HCT116 (cell line): ENCODE measurements around the gene HSF2BP. TPM values are rescaled to one million over a fixed set of nuclear protein-coding genes. Genes with fewer than 3 reads are reported as not detected.

ENCODE experiments used
- ATAC-seq: fragments of 200-7000 bp; cut with Tn5 transposase; 2 replicates; pipeline ENCODE4 v1.9.1; 2020; ENCODE audit warnings: mild to moderate bottlenecking, moderate library complexity
- BruUV-seq: library from RNA; stranded (reverse); fragments of 400-500 nt; replicated peaks from 2 replicates; lab custom pipeline; 2021; lab: Mats Ljungman, UMichigan
- CTCF ChIA-PET: fragments of 300-600 bp; sonication (Branson Sonifier 250); formaldehyde crosslinking; loops from one replicate; lab custom pipeline; 2021; ENCODE audit warnings: antibody characterized with exemption; lab: Charles Lee
- POLR2A ChIA-PET: fragments of 300-600, 350-600 bp; sonication (Branson Sonifier 250); formaldehyde crosslinking; loops from one replicate; lab custom pipeline; 2021; ENCODE audit warnings: antibody characterized with exemption; lab: Charles Lee
- RAD21 ChIA-PET, 2 experiments: fragments of 300-600 bp; sonication (Branson Sonifier 250); formaldehyde crosslinking; loops; one replicate each; lab custom pipeline; 2023; ENCODE audit warnings: low total read pairs in 2 of 2; ENCODE audit not compliant: uncharacterized antibody in 2 of 2, unreplicated experiment in 2 of 2, low non-redundant PET in 1 of 2; lab: Charles Lee
- DNase-seq: peaks from one replicate; pipeline ENCODE4 v3.0.0-alpha.2; 2010; ENCODE audit warnings: low read depth, low spot score
- H2AFZ ChIP-seq: fragments of 200-600 bp; shearing (Covaris generic), sonication (generic); 2 replicates; pipeline ENCODE4 v1.6.1; 2017; ENCODE audit warnings: low read depth, mixed run types, mixed read lengths, antibody characterized with exemption, low read length; ENCODE audit not compliant: poor library complexity, severe bottlenecking
- H3K27ac ChIP-seq: 2 replicates; pipeline ENCODE4 v1.5.1; 2012; ENCODE audit warnings: low read depth, low read length
- H3K27me3 ChIP-seq: fragments of 200-600 bp; sonication (generic); 2 replicates; pipeline ENCODE4 v1.6.1; 2016; ENCODE audit warnings: mixed run types, low read length, mixed read lengths; ENCODE audit not compliant: insufficient read depth
- H3K36me3 ChIP-seq, 2 experiments: fragments of 200-500 bp in 1 of 2; fragments of 200-600 bp in 1 of 2; sonication (Bioruptor generic) in 1 of 2; sonication (generic) in 1 of 2; 2 replicates each; pipeline versions ENCODE4 v1.5.1 to v1.6.1; 2014 to 2016; ENCODE audit warnings: low read length in 2 of 2, inconsistent platforms in 1 of 2, mixed read lengths in 1 of 2, mixed run types in 1 of 2; ENCODE audit not compliant: insufficient read depth in 2 of 2, control insufficient read depth in 1 of 2
- H3K4me1 ChIP-seq, 2 experiments: fragments of 200-600 bp in 1 of 2; sonication (generic) in 1 of 2; 2 replicates each; pipeline versions ENCODE4 v1.5.1 to v1.6.1; 2012 to 2017; ENCODE audit warnings: low read length in 2 of 2, inconsistent platforms in 1 of 2, mild to moderate bottlenecking in 1 of 2, mixed read lengths in 1 of 2, mixed run types in 1 of 2, moderate library complexity in 1 of 2; ENCODE audit not compliant: insufficient read depth in 2 of 2, control insufficient read depth in 1 of 2
- H3K4me2 ChIP-seq: fragments of 200-600 bp; sonication (generic); 2 replicates; pipeline ENCODE4 v1.6.1; 2017; ENCODE audit warnings: mixed run types, low read length, mixed read lengths
- H3K4me3 ChIP-seq, 2 experiments: fragments of 200-600 bp in 1 of 2; sonication (generic) in 1 of 2; replicated peaks in 1 of 2; 2 replicates each; pipeline ENCODE4 v1.5.1; 2011 to 2016; ENCODE audit warnings: low read length in 2 of 2, control low read depth in 1 of 2, low read depth in 1 of 2, mild to moderate bottlenecking in 1 of 2, mixed read lengths in 1 of 2, mixed run types in 1 of 2
- H3K79me2 ChIP-seq: fragments of 200-600 bp; sonication (generic); 2 replicates; pipeline ENCODE4 v1.6.1; 2017; ENCODE audit warnings: mild to moderate bottlenecking, mixed run types, low read length, moderate library complexity, mixed read lengths; ENCODE audit not compliant: insufficient read depth
- H3K9ac ChIP-seq: fragments of 200-600 bp; sonication (generic); 2 replicates; pipeline ENCODE4 v1.6.1; 2016; ENCODE audit warnings: low read length, mixed read lengths
- H3K9me2 ChIP-seq: fragments of 200-600 bp; sonication (generic), shearing (Covaris generic); 2 replicates; pipeline ENCODE4 v1.6.1; 2017; ENCODE audit warnings: mixed run types, mild to moderate bottlenecking, moderate library complexity; ENCODE audit not compliant: insufficient read depth
- H3K9me3 ChIP-seq, 2 experiments: fragments of 200-500 bp in 1 of 2; fragments of 200-600 bp in 1 of 2; sonication (Bioruptor generic) in 1 of 2; sonication (generic) in 1 of 2; 2 replicates each; pipeline ENCODE4 v1.6.1; 2014 to 2017; ENCODE audit warnings: low read length in 2 of 2, mixed read lengths in 2 of 2, inconsistent platforms in 1 of 2, low read depth in 1 of 2, mild to moderate bottlenecking in 1 of 2, mixed run types in 1 of 2, moderate library complexity in 1 of 2; ENCODE audit not compliant: control insufficient read depth in 1 of 2, insufficient read depth in 1 of 2
- H4K20me1 ChIP-seq: fragments of 200-600 bp; sonication (generic), shearing (Covaris generic); 2 replicates; pipeline ENCODE4 v1.6.1; 2017; ENCODE audit warnings: mixed run types, mild to moderate bottlenecking, moderate library complexity; ENCODE audit not compliant: insufficient read depth
- ATF3 ChIP-seq: IDR thresholded peaks from 2 replicates; pipeline ENCODE4 v1.6.1; 2012
- CBX3 ChIP-seq: IDR thresholded peaks from 2 replicates; pipeline ENCODE4 v1.6.1; 2012; ENCODE audit warnings: low read depth
- CEBPB ChIP-seq: IDR thresholded peaks from 2 replicates; pipeline ENCODE4 v1.6.1; 2012; ENCODE audit warnings: low read depth
- EGR1 ChIP-seq: IDR thresholded peaks from 2 replicates; pipeline ENCODE4 v1.6.1; 2012; ENCODE audit warnings: low read depth
- EZH2 ChIP-seq: fragments of 200-600 bp; sonication (generic); IDR thresholded peaks from 2 replicates; pipeline ENCODE4 v1.6.1; 2017; ENCODE audit warnings: antibody characterized with exemption, mixed run types
- JUND ChIP-seq: IDR thresholded peaks from 2 replicates; pipeline ENCODE4 v1.6.1; 2012
- POLR2A ChIP-seq: IDR thresholded peaks from 2 replicates; pipeline ENCODE4 v1.7.0; 2011; ENCODE audit warnings: borderline replicate concordance; ENCODE audit not compliant: insufficient read depth, insufficient read length; ENCODE audit errors: extremely low read depth
- RAD21 ChIP-seq: IDR thresholded peaks from 2 replicates; pipeline ENCODE4 v1.6.1; 2012; ENCODE audit warnings: low read depth, mild to moderate bottlenecking
- SRF ChIP-seq: IDR thresholded peaks from 2 replicates; pipeline ENCODE4 v1.6.1; 2012; ENCODE audit warnings: low read depth
- YY1 ChIP-seq: IDR thresholded peaks from 2 replicates; pipeline ENCODE4 v1.6.1; 2011; ENCODE audit warnings: low read length, low read depth, moderate library complexity, mild to moderate bottlenecking; ENCODE audit not compliant: insufficient replicate concordance; ENCODE audit errors: extremely low read depth
- ZFX ChIP-seq: fragments of 450-650 bp; IDR thresholded peaks from 2 replicates; pipeline ENCODE4 v1.6.1; 2017
- ZNF274 ChIP-seq: fragments of 200-500 bp; sonication (Bioruptor generic); IDR thresholded peaks from 2 replicates; pipeline ENCODE4 v1.6.1; 2014; ENCODE audit warnings: mild to moderate bottlenecking, low read depth, low read length, inconsistent platforms
- intact Hi-C: fragments of 100-400 bp; cut with micrococcal nuclease; formaldehyde crosslinking; loops from 2 replicates; pipeline ENCODE4 v1.10.0; 2022
- total RNA-seq: library from RNA; stranded (reverse); gene quantifications from one replicate; pipeline ENCODE4 v1.2.1, GENCODE V29; 2021; ENCODE audit not compliant: unreplicated experiment
- TF ChIP-seq, protein P1 (sequence below), 3 experiments: fragments of 200-600 bp in 1 of 3; sonication (generic) in 1 of 3; IDR thresholded peaks in 2 of 3; conservative IDR thresholded peaks in 1 of 3; 2 replicates each; pipeline ENCODE4 v1.5.1; 2012 to 2017; ENCODE audit warnings: low read depth in 2 of 3, low read length in 2 of 3, antibody characterized with exemption in 1 of 3, borderline replicate concordance in 1 of 3, control low read depth in 1 of 3, mild to moderate bottlenecking in 1 of 3, mixed read lengths in 1 of 3, mixed run types in 1 of 3, moderate library complexity in 1 of 3; ENCODE audit not compliant: insufficient read depth in 1 of 3
- TF ChIP-seq, protein P2 (sequence below): IDR thresholded peaks from 2 replicates; pipeline ENCODE4 v1.6.1; 2012

The HSF2BP gene
- total RNA-seq, 1 experiment from 2014 or later, result 0.59 TPM

- TF ChIP-seq, protein P1, sequence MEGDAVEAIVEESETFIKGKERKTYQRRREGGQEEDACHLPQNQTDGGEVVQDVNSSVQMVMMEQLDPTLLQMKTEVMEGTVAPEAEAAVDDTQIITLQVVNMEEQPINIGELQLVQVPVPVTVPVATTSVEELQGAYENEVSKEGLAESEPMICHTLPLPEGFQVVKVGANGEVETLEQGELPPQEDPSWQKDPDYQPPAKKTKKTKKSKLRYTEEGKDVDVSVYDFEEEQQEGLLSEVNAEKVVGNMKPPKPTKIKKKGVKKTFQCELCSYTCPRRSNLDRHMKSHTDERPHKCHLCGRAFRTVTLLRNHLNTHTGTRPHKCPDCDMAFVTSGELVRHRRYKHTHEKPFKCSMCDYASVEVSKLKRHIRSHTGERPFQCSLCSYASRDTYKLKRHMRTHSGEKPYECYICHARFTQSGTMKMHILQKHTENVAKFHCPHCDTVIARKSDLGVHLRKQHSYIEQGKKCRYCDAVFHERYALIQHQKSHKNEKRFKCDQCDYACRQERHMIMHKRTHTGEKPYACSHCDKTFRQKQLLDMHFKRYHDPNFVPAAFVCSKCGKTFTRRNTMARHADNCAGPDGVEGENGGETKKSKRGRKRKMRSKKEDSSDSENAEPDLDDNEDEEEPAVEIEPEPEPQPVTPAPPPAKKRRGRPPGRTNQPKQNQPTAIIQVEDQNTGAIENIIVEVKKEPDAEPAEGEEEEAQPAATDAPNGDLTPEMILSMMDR (IDR thresholded peaks at IDR 0.05 in 2 of 3, conservative IDR thresholded peaks at IDR 0.05 in 1 of 3; ENCODE audit: borderline replicate concordance in 1 of 3, insufficient read depth in 1 of 3, low read depth in 2 of 3, low read length in 2 of 3), result no peak
- peak; percentile 84 for TF ChIP-seq SRF
- no peak for TF ChIP-seq JUND
- TF ChIP-seq ATF3, result no peak
- TF ChIP-seq CEBPB, result no peak
- TF ChIP-seq EGR1, result no peak
- TF ChIP-seq POLR2A, result peak; percentile 86
Measured at GRCh38 chr21:43659136-43660000, at the start of gene HSF2BP, which contains the start of gene RRP1B (continued).

DNA sequence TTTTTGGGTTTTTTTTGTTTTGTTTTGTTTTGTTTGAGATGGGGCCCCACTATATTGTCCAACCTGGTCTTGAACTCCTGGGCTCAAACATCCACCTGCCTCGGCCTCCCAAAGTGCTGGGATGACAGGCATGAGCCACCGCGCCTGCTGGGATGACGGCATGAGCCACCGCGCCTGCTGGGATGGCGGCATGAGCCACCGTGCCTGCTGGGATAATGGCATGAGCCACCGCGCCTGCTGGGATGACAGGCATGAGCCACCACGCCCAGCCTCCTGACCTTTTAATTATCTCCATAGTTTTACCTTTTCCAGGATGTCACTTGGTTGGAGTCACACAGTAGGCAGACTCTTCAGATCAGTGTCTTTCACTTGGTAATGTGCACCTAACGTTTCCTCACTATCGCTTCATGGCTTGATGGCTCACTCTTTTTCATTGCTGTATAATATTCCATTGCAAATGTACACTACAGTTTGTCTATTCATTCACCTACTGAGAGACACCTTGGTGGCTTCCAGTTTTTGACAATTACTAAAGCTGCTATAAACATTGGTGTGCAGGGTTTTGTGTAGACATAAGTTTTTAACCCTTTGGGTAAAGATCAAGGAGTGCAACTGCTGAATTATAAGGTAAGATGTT, 49.6 kb upstream of the HSF2BP start:
- DNase-seq, result no peak
- H3K27ac ChIP-seq, result no peak overlapping the region
- no peak for TF ChIP-seq POLR2A
- TF ChIP-seq, protein P2, sequence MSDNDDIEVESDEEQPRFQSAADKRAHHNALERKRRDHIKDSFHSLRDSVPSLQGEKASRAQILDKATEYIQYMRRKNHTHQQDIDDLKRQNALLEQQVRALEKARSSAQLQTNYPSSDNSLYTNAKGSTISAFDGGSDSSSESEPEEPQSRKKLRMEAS, result no peak
- no peak for TF ChIP-seq SRF
- TF ChIP-seq RAD21, result no peak
- no peak for TF ChIP-seq ZNF274
- TF ChIP-seq EZH2, result no peak
- TF ChIP-seq YY1, result no peak
- no peak for TF ChIP-seq ZFX
- no peak for TF ChIP-seq ATF3
- TF ChIP-seq CBX3, result no peak
- no peak for TF ChIP-seq EGR1
- no peak overlapping the region for H3K4me3 ChIP-seq
- no peak overlapping the region for H2AFZ ChIP-seq
- H3K79me2 ChIP-seq, result no peaks in the 10 kb centered on the region
- ATAC-seq, result no peak
- H3K27me3 ChIP-seq, result no peaks in the 10 kb centered on the region
- intact Hi-C loops, result no loop called here
- BruUV-seq, result no TSS peak
- POLR2A ChIA-PET, result no interaction called here
- RAD21 ChIA-PET, result no interaction called here
- H3K4me1 ChIP-seq, result peaks cover 19 to 53% of the 10 kb centered on the region in 2 experiments
- H3K9me2 ChIP-seq, result no peaks in the 10 kb centered on the region
- no peaks in the 10 kb centered on the region for H3K36me3 ChIP-seq
- no peaks in the 10 kb centered on the region; a peak in 1 of 4 replicates for H3K9me3 ChIP-seq
- no peak overlapping the region for H3K9ac ChIP-seq
- H4K20me1 ChIP-seq, result no peaks in the 10 kb centered on the region
- CTCF ChIA-PET, result no interaction called here
- peak overlapping the region; percentile 21; the same call in 1 of the 2 replicates for H3K4me2 ChIP-seq
